Natural killer cell (primary cell): ENCODE data around the gene SCMH1. TPM values are rescaled to one million over a fixed set of nuclear protein-coding genes. Genes with fewer than 3 reads are reported as not detected.

ENCODE experiments used
- ATAC-seq, 3 donors: fragments of 150-1000 bp in 2 of 3; fragments of 200-7000 bp in 1 of 3; cut with Tn5 transposase; 1 replicate in 1 of 3; 2 replicates in 2 of 3; pipeline ENCODE4 v1.10.0; 2021; ENCODE audit warnings: mild to moderate bottlenecking in 2 of 3, moderate library complexity in 2 of 3
- DNase-seq, 2 donors: peaks; one replicate each; pipeline versions ENCODE4 v3.0.0 to v3.0.0-alpha.2; 2013 to 2021; ENCODE audit warnings: mixed read lengths in 1 of 2
- H3K27ac ChIP-seq: one replicate; pipeline ENCODE4 v1.5.1; 2013; ENCODE audit warnings: mild to moderate bottlenecking, low read length
- H3K27me3 ChIP-seq: one replicate; pipeline ENCODE4 v1.6.1; 2013; ENCODE audit warnings: low read length; ENCODE audit not compliant: control insufficient read depth, insufficient read depth
- H3K36me3 ChIP-seq: one replicate; pipeline ENCODE4 v1.6.1; 2013; ENCODE audit warnings: low read length; ENCODE audit not compliant: control insufficient read depth, insufficient read depth
- H3K4me1 ChIP-seq: one replicate; pipeline ENCODE4 v1.6.1; 2013; ENCODE audit warnings: low read length; ENCODE audit not compliant: control insufficient read depth, insufficient read depth
- H3K4me3 ChIP-seq: one replicate; pipeline ENCODE4 v1.5.1; 2013; ENCODE audit warnings: low read length
- H3K9me3 ChIP-seq: one replicate; pipeline ENCODE4 v1.6.1; 2013; ENCODE audit warnings: low read length; ENCODE audit not compliant: control insufficient read depth, insufficient read depth
- H3K27ac Mint-ChIP-seq, 2 donors: one replicate each; pipeline ENCODE4 v1.8.0; 2022; ENCODE audit warnings: mild to moderate bottlenecking in 2 of 2, mixed read lengths in 2 of 2, moderate library complexity in 1 of 2
- H3K27me3 Mint-ChIP-seq, 2 donors: one replicate each; pipeline ENCODE4 v1.8.0; 2022; ENCODE audit warnings: low read depth in 2 of 2, mixed read lengths in 2 of 2
- H3K36me3 Mint-ChIP-seq: one replicate; pipeline ENCODE4 v1.8.0; 2022; ENCODE audit warnings: mixed read lengths
- H3K4me1 Mint-ChIP-seq, 2 donors: one replicate each; pipeline ENCODE4 v1.8.0; 2022; ENCODE audit warnings: mixed read lengths in 2 of 2
- H3K4me3 Mint-ChIP-seq: one replicate; pipeline ENCODE4 v1.8.0; 2022; ENCODE audit warnings: mild to moderate bottlenecking, moderate library complexity, mixed read lengths
- H3K9me3 Mint-ChIP-seq, 2 donors: one replicate each; pipeline ENCODE4 v1.8.0; 2022; ENCODE audit warnings: mixed read lengths in 2 of 2
- CTCF ChIP-seq: fragments of 200-600 bp; IDR thresholded peaks from one replicate; pipeline ENCODE4 v1.8.0; 2022; ENCODE audit warnings: antibody characterized with exemption
- WGBS: methylation state at CpG from one replicate; pipeline ENCODE4 v1.1.7; 2013; ENCODE audit warnings: missing lambda C conversion rate; ENCODE audit not compliant: insufficient coverage; 5-methylcytosine and 5-hydroxymethylcytosine counted together
- intact Hi-C: fragments of 100-400 bp; cut with micrococcal nuclease; formaldehyde crosslinking; loops from one replicate; pipeline ENCODE4 v1.14.2; 2022
- total RNA-seq, 4 donors: library from RNA; stranded (reverse); fragments of 120-200 nt in 1 of 4; gene quantifications; one replicate each; pipeline versions ENCODE4 v1.2.3 to v1.2.4, GENCODE V29; 2013 to 2022

The SCMH1 gene
- total RNA-seq, 3 donors from 2014 or later (not counting 1 experiment from before 2014, with no cell fraction given) = 8.3 to 10.2 (median 9.1) TPM

- H3K27ac ChIP-seq = no peak overlapping the region
- no peaks in the 10 kb centered on the region for H3K4me1 ChIP-seq
- no peaks in the 10 kb centered on the region for H3K36me3 ChIP-seq
- no peak for DNase-seq
- H3K9me3 ChIP-seq = no peaks in the 10 kb centered on the region
- Mint-ChIP-seq H3K27ac (no peak overlapping the region), H3K4me3 (no peak overlapping the region), H3K4me1 (peaks cover 0 to 5% of the 10 kb centered on the region in 2 donors), H3K9me3 (no peaks in the 10 kb centered on the region), H3K27me3 (no peaks in the 10 kb centered on the region), H3K36me3 (peaks cover 3% of the 10 kb centered on the region)
- no peak for TF ChIP-seq CTCF
- H3K4me3 ChIP-seq = no peak overlapping the region
- no peaks in the 10 kb centered on the region for H3K27me3 ChIP-seq
- intact Hi-C loops = no loop called here
- WGBS = 97% methylated on average over 3 of the region's 3 CpGs
- ATAC-seq = no peak
Observed at GRCh38 chr1:41162441-41162840, 79.7 kb downstream of the SCMH1 start.

- Mint-ChIP-seq H3K4me3 (no peak overlapping the region), H3K27ac (no peak overlapping the region), H3K36me3 (no peaks in the 10 kb centered on the region), H3K9me3 (no peaks in the 10 kb centered on the region), H3K27me3 (no peaks in the 10 kb centered on the region), H3K4me1 (peaks cover 0 to 5% of the 10 kb centered on the region in 2 donors)
- DNase-seq (no peak), ATAC-seq (no peak)
- Histone ChIP-seq H3K4me3 (no peak overlapping the region), H3K4me1 (no peaks in the 10 kb centered on the region), H3K36me3 (no peaks in the 10 kb centered on the region), H3K9me3 (no peaks in the 10 kb centered on the region), H3K27me3 (no peaks in the 10 kb centered on the region), H3K27ac (no peak overlapping the region)
- intact Hi-C loops = no loop called here
- WGBS = 97% methylated on average over 9 of the region's 9 CpGs
- no peak for TF ChIP-seq CTCF
Observed at GRCh38 chr1:41161846-41162245, 80.3 kb downstream of the SCMH1 start.

- H3K9me3 Mint-ChIP-seq = no peaks in the 10 kb centered on the region
- no peaks in the 10 kb centered on the region for H3K27me3 ChIP-seq
- DNase-seq = no peak
- ATAC-seq = no peak
- H3K4me1 Mint-ChIP-seq = peaks cover 0 to 5% of the 10 kb centered on the region in 2 donors
- 78% methylated on average over 2 of the region's 3 CpGs for WGBS
- H3K36me3 Mint-ChIP-seq = no peaks in the 10 kb centered on the region
- no peak overlapping the region for H3K27ac ChIP-seq
- H3K36me3 ChIP-seq = no peaks in the 10 kb centered on the region
- no peaks in the 10 kb centered on the region for H3K27me3 Mint-ChIP-seq
- H3K4me3 Mint-ChIP-seq = no peak overlapping the region
- no peaks in the 10 kb centered on the region for H3K9me3 ChIP-seq
- intact Hi-C loops = no loop called here
- H3K27ac Mint-ChIP-seq = no peak overlapping the region
- no peaks in the 10 kb centered on the region for H3K4me1 ChIP-seq
- H3K4me3 ChIP-seq = no peak overlapping the region
- TF ChIP-seq CTCF = no peak
Observed at GRCh38 chr1:41160498-41161110, 81.5 kb downstream of the SCMH1 start.

- Histone ChIP-seq H3K36me3 (no peaks in the 10 kb centered on the region), H3K4me1 (no peaks in the 10 kb centered on the region), H3K27ac (no peak overlapping the region), H3K4me3 (no peak overlapping the region), H3K9me3 (no peaks in the 10 kb centered on the region), H3K27me3 (no peaks in the 10 kb centered on the region)
- peaks cover 0 to 5% of the 10 kb centered on the region in 2 donors for H3K4me1 Mint-ChIP-seq
- DNase-seq = no peak
- ATAC-seq = no peak
- H3K9me3 Mint-ChIP-seq = no peaks in the 10 kb centered on the region
- intact Hi-C loops = no loop called here
- H3K27me3 Mint-ChIP-seq = no peaks in the 10 kb centered on the region
- TF ChIP-seq CTCF = no peak
- H3K27ac Mint-ChIP-seq = no peak overlapping the region
- no peak overlapping the region for H3K4me3 Mint-ChIP-seq
- H3K36me3 Mint-ChIP-seq = no peaks in the 10 kb centered on the region
- WGBS = no CpG with 5 or more reads among the region's 1 CpG
Observed at GRCh38 chr1:41158966-41159365, 83.1 kb downstream of the SCMH1 start.
